Natural killer cell (primary cell): ENCODE data around the gene LAT. TPM values are rescaled to one million over a fixed set of nuclear protein-coding genes. Genes with fewer than 3 reads are reported as not detected.

Experiments used
- ATAC-seq, 3 donors: fragments of 150-1000 bp in 2 of 3; fragments of 200-7000 bp in 1 of 3; cut with Tn5 transposase; 1 replicate in 1 of 3; 2 replicates in 2 of 3; pipeline ENCODE4 v1.10.0; 2021; ENCODE audit warnings: mild to moderate bottlenecking in 2 of 3, moderate library complexity in 2 of 3
- DNase-seq, 2 donors: peaks; one replicate each; pipeline versions ENCODE4 v3.0.0 to v3.0.0-alpha.2; 2013 to 2021; ENCODE audit warnings: mixed read lengths in 1 of 2
- H3K27ac ChIP-seq: one replicate; pipeline ENCODE4 v1.5.1; 2013; ENCODE audit warnings: mild to moderate bottlenecking, low read length
- H3K27me3 ChIP-seq: one replicate; pipeline ENCODE4 v1.6.1; 2013; ENCODE audit warnings: low read length; ENCODE audit not compliant: control insufficient read depth, insufficient read depth
- H3K36me3 ChIP-seq: one replicate; pipeline ENCODE4 v1.6.1; 2013; ENCODE audit warnings: low read length; ENCODE audit not compliant: control insufficient read depth, insufficient read depth
- H3K4me1 ChIP-seq: one replicate; pipeline ENCODE4 v1.6.1; 2013; ENCODE audit warnings: low read length; ENCODE audit not compliant: control insufficient read depth, insufficient read depth
- H3K4me3 ChIP-seq: one replicate; pipeline ENCODE4 v1.5.1; 2013; ENCODE audit warnings: low read length
- H3K9me3 ChIP-seq: one replicate; pipeline ENCODE4 v1.6.1; 2013; ENCODE audit warnings: low read length; ENCODE audit not compliant: control insufficient read depth, insufficient read depth
- H3K27ac Mint-ChIP-seq, 2 donors: one replicate each; pipeline ENCODE4 v1.8.0; 2022; ENCODE audit warnings: mild to moderate bottlenecking in 2 of 2, mixed read lengths in 2 of 2, moderate library complexity in 1 of 2
- H3K27me3 Mint-ChIP-seq, 2 donors: one replicate each; pipeline ENCODE4 v1.8.0; 2022; ENCODE audit warnings: low read depth in 2 of 2, mixed read lengths in 2 of 2
- H3K36me3 Mint-ChIP-seq: one replicate; pipeline ENCODE4 v1.8.0; 2022; ENCODE audit warnings: mixed read lengths
- H3K4me1 Mint-ChIP-seq, 2 donors: one replicate each; pipeline ENCODE4 v1.8.0; 2022; ENCODE audit warnings: mixed read lengths in 2 of 2
- H3K4me3 Mint-ChIP-seq: one replicate; pipeline ENCODE4 v1.8.0; 2022; ENCODE audit warnings: mild to moderate bottlenecking, moderate library complexity, mixed read lengths
- H3K9me3 Mint-ChIP-seq, 2 donors: one replicate each; pipeline ENCODE4 v1.8.0; 2022; ENCODE audit warnings: mixed read lengths in 2 of 2
- CTCF ChIP-seq: fragments of 200-600 bp; IDR thresholded peaks from one replicate; pipeline ENCODE4 v1.8.0; 2022; ENCODE audit warnings: antibody characterized with exemption
- WGBS: methylation state at CpG from one replicate; pipeline ENCODE4 v1.1.7; 2013; ENCODE audit warnings: missing lambda C conversion rate; ENCODE audit not compliant: insufficient coverage; 5-methylcytosine and 5-hydroxymethylcytosine counted together
- intact Hi-C: fragments of 100-400 bp; cut with micrococcal nuclease; formaldehyde crosslinking; loops from one replicate; pipeline ENCODE4 v1.14.2; 2022
- total RNA-seq, 4 donors: library from RNA; stranded (reverse); fragments of 120-200 nt in 1 of 4; gene quantifications; one replicate each; pipeline versions ENCODE4 v1.2.3 to v1.2.4, GENCODE V29; 2013 to 2022

The LAT gene
- 100 to 1,000 TPM; 130 to 148 (median 147) TPM for total RNA-seq
- total RNA-seq (2013): 51.1 TPM

- Mint-ChIP-seq H3K36me3 (no peaks in the 10 kb centered on the region), H3K27ac (peak within 1 kb of the TSS; percentile 71 to 97), H3K4me1 (peaks cover 29 to 65% of the 10 kb centered on the region in 2 donors), H3K4me3 (peak within 1 kb of the TSS; percentile 88), H3K27me3 (no peaks in the 10 kb centered on the region), H3K9me3 (peaks cover 0 to 5% of the 10 kb centered on the region in 2 donors)
- peak within 1 kb of the TSS; percentile 70 for H3K4me3 ChIP-seq
- intact Hi-C loops: no loop called here
- peak; percentile 83 to 88 (median 86) for ATAC-seq
- H3K9me3 ChIP-seq: peaks cover 3% of the 10 kb centered on the region
- H3K27me3 ChIP-seq: no peaks in the 10 kb centered on the region
- H3K4me1 ChIP-seq: peaks cover 73% of the 10 kb centered on the region
- peak; percentile 67 to 88 for DNase-seq
- TF ChIP-seq CTCF: no peak
- peaks cover 49% of the 10 kb centered on the region for H3K36me3 ChIP-seq
- under 1% methylated on average over 20 of the region's 24 CpGs for WGBS
- peak within 1 kb of the TSS; percentile 83 for H3K27ac ChIP-seq
Measured at GRCh38 chr16:28984619-28985135, at the start of gene LAT. Gene LAT, plus strand, starts transcription at chr16:28985052. Its CDS starts 366 bp downstream, at chr16:28985418.

GRCh38 chr16:28935346-28935745 is 49.5 kb upstream of the LAT start:
- DNase-seq (no peak), ATAC-seq (no peak)
- Histone ChIP-seq H3K36me3 (no peaks in the 10 kb centered on the region), H3K27ac (no peak overlapping the region), H3K4me1 (peaks cover 37% of the 10 kb centered on the region), H3K9me3 (no peaks in the 10 kb centered on the region), H3K27me3 (no peaks in the 10 kb centered on the region), H3K4me3 (no peak overlapping the region)
- Mint-ChIP-seq H3K27ac (no peak overlapping the region), H3K4me3 (peak overlapping the region; percentile 60), H3K9me3 (no peaks in the 10 kb centered on the region), H3K27me3 (no peaks in the 10 kb centered on the region), H3K36me3 (no peaks in the 10 kb centered on the region), H3K4me1 (peaks cover 23 to 47% of the 10 kb centered on the region in 2 donors)
- TF ChIP-seq CTCF: no peak
- intact Hi-C loops: no loop called here
- WGBS: 97% methylated on average over 4 of the region's 4 CpGs

- no peaks in the 10 kb centered on the region for H3K36me3 ChIP-seq
- peak overlapping the region; percentile 10 for H3K27ac ChIP-seq
- Mint-ChIP-seq H3K27ac (peak overlapping the region; percentile 25 to 78), H3K4me1 (peaks cover 15 to 39% of the 10 kb centered on the region in 2 donors), H3K27me3 (no peaks in the 10 kb centered on the region), H3K4me3 (peak overlapping the region; percentile 78), H3K9me3 (no peaks in the 10 kb centered on the region), H3K36me3 (no peaks in the 10 kb centered on the region)
- no peak for TF ChIP-seq CTCF
- DNase-seq (peak; percentile 84 to 91), ATAC-seq (peak; percentile 100)
- intact Hi-C loops: loop anchor here (1.0 kb wide), 1 partner anchor 11 kb away; the partner anchor contains the start of gene RABEP2
- 34% methylated on average over 36 of the region's 36 CpGs for WGBS
- peak overlapping the region; percentile 24 for H3K4me3 ChIP-seq
- H3K9me3 ChIP-seq: no peaks in the 10 kb centered on the region
- no peaks in the 10 kb centered on the region for H3K27me3 ChIP-seq
- peaks cover 29% of the 10 kb centered on the region for H3K4me1 ChIP-seq
Measured at GRCh38 chr16:28935924-28936783, 48.7 kb upstream of the LAT start.
